H1 (cell line): Measurements from ENCODE around the gene FHIT. TPM values are rescaled to one million over a fixed set of nuclear protein-coding genes. Genes with fewer than 3 reads are reported as not detected.

ENCODE experiments used
- CHD1 ChIP-seq: IDR thresholded peaks from 2 replicates; pipeline ENCODE4 v1.6.1; 2012; ENCODE audit warnings: low read depth, low read length, improper control_type of control experiment
- CHD7 ChIP-seq: fragments of 300-600 bp; sonication (generic); IDR thresholded peaks from 2 replicates; pipeline ENCODE4 v1.7.1; 2012; ENCODE audit warnings: low read length, moderate library complexity, mild to moderate bottlenecking, inconsistent platforms; ENCODE audit not compliant: insufficient replicate concordance
- GTF2F1 ChIP-seq: IDR thresholded peaks from 2 replicates; pipeline ENCODE4 v1.6.1; 2012; ENCODE audit warnings: low read depth, low read length, improper control_type of control experiment, borderline replicate concordance
- polyA plus RNA-seq, 7 experiments: library from polyadenylated mRNA; depleted of rRNA in 3 of 7; stranded (reverse) in 5 of 7; unstranded in 2 of 7; fragments of >200 nt in 5 of 7; fragments of 200-250 nt in 2 of 7; gene quantifications; 1 replicate in 5 of 7; 2 replicates in 1 of 7; 4 replicates in 1 of 7; pipeline versions ENCODE4 v1.2.1 to v1.2.3, GENCODE V29; 2011 to 2013; ENCODE audit warnings: missing spikeins in 2 of 7, mixed read lengths in 2 of 7
- total RNA-seq: library from RNA; stranded (reverse); fragmentation: NEBNext Ultra II Directional; extraction: Animal tissue kit (Norgen Biotek cat#: 25700); gene quantifications from 2 replicates; pipeline ENCODE4 v1.2.1, GENCODE V29; 2021

FHIT gene
- total and polyA plus RNA-seq, 2 of the 8 experiments (the other 6 are each of a cell fraction or from before 2014, with no cell fraction given): 1.2 to 3.2 TPM

DNA sequence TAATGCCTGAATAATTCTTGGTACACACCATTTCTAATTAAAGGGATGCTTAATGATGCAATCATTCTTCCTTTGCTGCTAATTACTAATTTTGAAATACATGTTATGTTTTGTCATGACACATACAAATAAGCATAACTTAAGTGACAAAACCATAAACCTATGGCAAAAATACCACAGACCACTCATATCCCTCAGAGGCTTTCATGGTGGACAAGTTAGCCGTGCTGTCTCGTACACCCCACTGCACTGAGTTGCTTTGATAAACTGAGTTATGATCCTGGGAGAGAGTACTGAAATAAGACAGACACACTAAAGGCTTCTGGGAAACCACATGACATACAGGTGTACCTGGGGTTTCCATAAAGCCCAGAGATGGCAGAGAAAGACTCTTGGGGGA, 913.8 kb downstream of the FHIT start (continued):
- TF ChIP-seq CHD7 (no peak), CHD1 (no peak), GTF2F1 (no peak)
